Smooth muscle cell (in vitro differentiated cells): ENCODE results near the gene EML4. TPM values are rescaled to one million over a fixed set of nuclear protein-coding genes. Genes with fewer than 3 reads are reported as not detected.

ENCODE experiments used
- DNase-seq: peaks from one replicate; lab custom pipeline; 2025; ENCODE audit not compliant: unreplicated experiment; lab: John Stamatoyannopoulos, UW
- H2AFZ ChIP-seq: fragments of 200-600 bp; sonication (generic); 2 replicates; pipeline ENCODE4 v1.6.0; 2016; ENCODE audit warnings: antibody characterized with exemption, low read depth, mild to moderate bottlenecking
- H3F3A ChIP-seq: fragments of 200-600 bp; sonication (generic); 2 replicates; pipeline ENCODE4 v1.6.0; 2017; ENCODE audit warnings: antibody characterized with exemption, low read depth
- H3K27ac ChIP-seq: fragments of 200-600 bp; sonication (generic); 2 replicates; pipeline ENCODE4 v1.5.1; 2016; ENCODE audit warnings: low read depth, mild to moderate bottlenecking
- H3K27me3 ChIP-seq: fragments of 200-600 bp; sonication (generic); 2 replicates; pipeline ENCODE4 v1.6.1; 2016; ENCODE audit warnings: low read depth, mild to moderate bottlenecking
- H3K36me3 ChIP-seq: fragments of 200-600 bp; sonication (generic); 2 replicates; pipeline ENCODE4 v1.5.1; 2016; ENCODE audit warnings: low read depth
- H3K4me1 ChIP-seq: fragments of 200-600 bp; sonication (generic); 2 replicates; pipeline ENCODE4 v1.5.1; 2016; ENCODE audit warnings: low read depth
- H3K4me2 ChIP-seq: fragments of 200-600 bp; sonication (generic); 2 replicates; pipeline ENCODE4 v1.6.0; 2016; ENCODE audit warnings: mild to moderate bottlenecking
- H3K4me3 ChIP-seq: fragments of 200-600 bp; sonication (generic); 2 replicates; pipeline ENCODE4 v1.5.1; 2016; ENCODE audit warnings: mild to moderate bottlenecking
- H3K79me2 ChIP-seq: fragments of 200-600 bp; sonication (generic); 2 replicates; pipeline ENCODE4 v1.6.0; 2016; ENCODE audit warnings: low read depth, mild to moderate bottlenecking
- H3K9ac ChIP-seq: fragments of 200-600 bp; sonication (generic); 2 replicates; pipeline ENCODE4 v1.6.0; 2016; ENCODE audit warnings: low read depth
- H3K9me3 ChIP-seq: fragments of 200-600 bp; sonication (generic); replicated peaks from 2 replicates; pipeline ENCODE4 v1.5.1; 2016; ENCODE audit warnings: low read depth
- H4K20me1 ChIP-seq: fragments of 200-600 bp; sonication (generic); 2 replicates; pipeline ENCODE4 v1.6.0; 2016; ENCODE audit warnings: low read depth
- CTCF ChIP-seq: fragments of 200-600 bp; sonication (generic); IDR thresholded peaks from 2 replicates; pipeline ENCODE4 v1.5.1; 2017; ENCODE audit warnings: borderline replicate concordance, mild to moderate bottlenecking, antibody characterized with exemption; ENCODE audit not compliant: insufficient read depth, poor library complexity, severe bottlenecking
- WGBS: methylation state at CpG from one replicate; pipeline ENCODE4 v1.1.7; 2016; ENCODE audit warnings: low lambda C conversion rate; 5-methylcytosine and 5-hydroxymethylcytosine counted together
- polyA plus RNA-seq: library from polyadenylated mRNA; unstranded; fragments of >200 nt; fragmentation: Nextera tagmentation; extraction: Ambion mirVana; gene quantifications from 2 replicates; pipeline ENCODE4 v1.2.1, GENCODE V29; 2016
- total RNA-seq: library from RNA; depleted of rRNA; stranded (reverse); fragments of >200 nt; gene quantifications from 2 replicates; pipeline ENCODE4 v1.2.3, GENCODE V29; 2014

Gene EML4
- total and polyA plus RNA-seq, 2 experiments from 2014 or later: 33.6 to 46.2 TPM

- H4K20me1 ChIP-seq: peaks cover 32% of the 10 kb centered on the region
- WGBS: 81% methylated on average over 16 of the region's 16 CpGs
- no peak overlapping the region for H3K9ac ChIP-seq
Measured at GRCh38 chr2:42168459-42169099, 574 bp upstream of the EML4 start.

GRCh38 chr2:42169874-42170521, 845 bp downstream of the EML4 start:
- peak overlapping the region; percentile 64 for H3K27ac ChIP-seq
- H2AFZ ChIP-seq: peak overlapping the region; percentile 77
- peak overlapping the region; percentile 78 for H3K4me3 ChIP-seq
- H3K9ac ChIP-seq: peak overlapping the region; percentile 88
- peaks cover 46% of the 10 kb centered on the region for H4K20me1 ChIP-seq
- WGBS: under 1% methylated on average over 10 of the region's 10 CpGs
- no peaks in the 10 kb centered on the region for H3K27me3 ChIP-seq
- H3K9me3 ChIP-seq: no peaks in the 10 kb centered on the region
- TF ChIP-seq CTCF: no peak
- no peak for DNase-seq
- H3K4me1 ChIP-seq: peaks cover 28% of the 10 kb centered on the region
- peaks cover 10% of the 10 kb centered on the region for H3F3A ChIP-seq
- H3K79me2 ChIP-seq: peaks cover 52% of the 10 kb centered on the region
- no peaks in the 10 kb centered on the region for H3K36me3 ChIP-seq
- H3K4me2 ChIP-seq: peak overlapping the region; percentile 92

More at GRCh38 chr2:42168459-42169099, 574 bp upstream of the EML4 start:
- Histone ChIP-seq H3K27me3 (no peaks in the 10 kb centered on the region), H3K79me2 (peaks cover 38% of the 10 kb centered on the region), H3K27ac (no peak overlapping the region), H3K4me2 (peak overlapping the region; percentile 77), H3K36me3 (no peaks in the 10 kb centered on the region), H3F3A (peaks cover 10% of the 10 kb centered on the region), H2AFZ (peak overlapping the region; percentile 30), H3K4me1 (peaks cover 28% of the 10 kb centered on the region), H3K4me3 (peak overlapping the region; percentile 26), H3K9me3 (no peaks in the 10 kb centered on the region)
- DNase-seq: no peak
- TF ChIP-seq CTCF: no peak

- H3K9ac ChIP-seq: peak overlapping the region; percentile 88
- TF ChIP-seq CTCF: no peak
- H3K4me3 ChIP-seq: peak overlapping the region; percentile 78
- no peaks in the 10 kb centered on the region for H3K36me3 ChIP-seq
- no peak for DNase-seq
- peak overlapping the region; percentile 64 for H3K27ac ChIP-seq
- no peaks in the 10 kb centered on the region for H3K27me3 ChIP-seq
- peaks cover 55% of the 10 kb centered on the region for H4K20me1 ChIP-seq
- H3K4me1 ChIP-seq: peaks cover 28% of the 10 kb centered on the region
- peaks cover 10% of the 10 kb centered on the region for H3F3A ChIP-seq
- H3K9me3 ChIP-seq: no peaks in the 10 kb centered on the region
- 70% methylated on average over 9 of the region's 9 CpGs for WGBS
- peak overlapping the region; percentile 92 for H3K4me2 ChIP-seq
- peaks cover 60% of the 10 kb centered on the region for H3K79me2 ChIP-seq
- no peak overlapping the region for H2AFZ ChIP-seq
Measured at GRCh38 chr2:42170619-42171395, 1.7 kb downstream of the EML4 start.
